HEK293 (cell line): Measurements from ENCODE around the gene RBBP8NL.

Experiments
- CTCF ChIA-PET: fragments of 350-600 bp; formaldehyde crosslinking; extraction: SDS; loops from one replicate; lab custom pipeline; 2021; ENCODE audit warnings: antibody characterized with exemption; lab: Yijun Ruan, JAX
- POLR2A ChIA-PET: fragments of 300-600 bp; formaldehyde crosslinking; extraction: SDS; loops from one replicate; lab custom pipeline; 2020; ENCODE audit warnings: antibody characterized with exemption, inconsistent platforms; lab: Yijun Ruan, JAX
- H3K27ac ChIP-seq: fragments of 200-500 bp; sonication (Bioruptor generic); 2 replicates; pipeline ENCODE4 v1.5.1; 2014; ENCODE audit warnings: low read depth, low read length, control low read depth, inconsistent platforms; ENCODE audit errors: extremely low read depth
- H3K36me3 ChIP-seq, 2 experiments: fragments of 200-500 bp in 1 of 2; sonication (Bioruptor generic) in 1 of 2; 1 replicate in 1 of 2; 2 replicates in 1 of 2; pipeline ENCODE4 v1.5.1; 2014 to 2017; ENCODE audit warnings: inconsistent platforms in 2 of 2, low read length in 2 of 2; ENCODE audit not compliant: control insufficient read depth in 2 of 2, insufficient read depth in 1 of 2
- H3K4me1 ChIP-seq: fragments of 200-500 bp; sonication (Bioruptor generic); 2 replicates; pipeline ENCODE4 v1.5.1; 2014; ENCODE audit warnings: mild to moderate bottlenecking, low read length, inconsistent platforms; ENCODE audit not compliant: control insufficient read depth, insufficient read depth
- H3K4me3 ChIP-seq: 2 replicates; pipeline ENCODE4 v1.5.1; 2011; ENCODE audit warnings: low read depth, mild to moderate bottlenecking, control low read depth, low read length, moderate library complexity
- H3K9me3 ChIP-seq: fragments of 200-500 bp; sonication (Bioruptor generic); 2 replicates; pipeline ENCODE4 v1.5.1; 2014; ENCODE audit warnings: low read depth, low read length, inconsistent platforms; ENCODE audit not compliant: control insufficient read depth, insufficient read depth
- HIC1 ChIP-seq: fragments of 450-650 bp; formaldehyde crosslinking; IDR thresholded peaks from 2 replicates; pipeline ENCODE4 v1.5.1; 2016; ENCODE audit warnings: missing biosample characterization, missing genetic modification characterization
- HOXD13 ChIP-seq: sonication (generic); formaldehyde crosslinking; IDR thresholded peaks from 2 replicates; pipeline ENCODE4 v1.8.0; 2022; ENCODE audit warnings: missing genetic modification reagents, borderline replicate concordance
- KLF9 ChIP-seq: fragments of 450-650 bp; formaldehyde crosslinking; IDR thresholded peaks from 2 replicates; pipeline ENCODE4 v1.5.1; 2016; ENCODE audit warnings: missing biosample characterization, missing genetic modification characterization, low read depth
- WT1 ChIP-seq: fragments of 450-650 bp; formaldehyde crosslinking; IDR thresholded peaks from 2 replicates; pipeline ENCODE4 v1.5.1; 2016; ENCODE audit warnings: missing biosample characterization, missing genetic modification characterization
- ZBTB11 ChIP-seq: fragments of 450-650 bp; formaldehyde crosslinking; conservative IDR thresholded peaks from 2 replicates; pipeline ENCODE4 v1.5.1; 2016; ENCODE audit warnings: low read depth, missing biosample characterization, missing genetic modification characterization
- ZBTB48 ChIP-seq: fragments of 450-650 bp; formaldehyde crosslinking; IDR thresholded peaks from 2 replicates; pipeline ENCODE4 v1.5.1; 2016; ENCODE audit warnings: missing biosample characterization, missing genetic modification characterization
- ZBTB7A ChIP-seq: fragments of 450-650 bp; formaldehyde crosslinking; IDR thresholded peaks from 2 replicates; pipeline ENCODE4 v1.5.1; 2016; ENCODE audit warnings: low read depth, missing biosample characterization, missing genetic modification characterization
- ZNF146 ChIP-seq: fragments of 450-650 bp; formaldehyde crosslinking; IDR thresholded peaks from 2 replicates; pipeline ENCODE4 v1.5.1; 2016; ENCODE audit warnings: missing biosample characterization, missing genetic modification characterization
- ZNF214 ChIP-seq: fragments of 450-650 bp; formaldehyde crosslinking; IDR thresholded peaks from 2 replicates; pipeline ENCODE4 v1.5.1; 2017; ENCODE audit warnings: missing biosample characterization, mild to moderate bottlenecking, missing genetic modification characterization, borderline replicate concordance
- ZNF274 ChIP-seq, 2 experiments: fragments of 200-500 bp in 1 of 2; fragments of 450-650 bp in 1 of 2; sonication (Bioruptor generic) in 1 of 2; formaldehyde crosslinking in 1 of 2; IDR thresholded peaks; 2 replicates each; pipeline versions ENCODE4 v1.5.1 to v1.6.1; 2014 to 2016; ENCODE audit warnings: borderline replicate concordance in 1 of 2, inconsistent platforms in 1 of 2, low read length in 1 of 2, missing biosample characterization in 1 of 2, missing genetic modification characterization in 1 of 2
- ZNF292 ChIP-seq: fragments of 450-650 bp; formaldehyde crosslinking; IDR thresholded peaks from 2 replicates; pipeline ENCODE4 v1.5.1; 2016; ENCODE audit warnings: low read depth, missing biosample characterization, missing genetic modification characterization, borderline replicate concordance
- ZNF302 ChIP-seq: fragments of 450-650 bp; formaldehyde crosslinking; IDR thresholded peaks from 2 replicates; pipeline ENCODE4 v1.5.1; 2016; ENCODE audit warnings: missing biosample characterization, missing genetic modification characterization, low read depth
- ZNF362 ChIP-seq: fragments of 450-650 bp; formaldehyde crosslinking; IDR thresholded peaks from 2 replicates; pipeline ENCODE4 v1.5.1; 2016; ENCODE audit warnings: missing biosample characterization, missing genetic modification characterization
- ZNF404 ChIP-seq: fragments of 450-650 bp; formaldehyde crosslinking; IDR thresholded peaks from 2 replicates; pipeline ENCODE4 v1.5.1; 2017; ENCODE audit warnings: missing biosample characterization, missing genetic modification characterization
- ZNF558 ChIP-seq: fragments of 450-650 bp; formaldehyde crosslinking; IDR thresholded peaks from 2 replicates; pipeline ENCODE4 v1.5.1; 2016; ENCODE audit warnings: missing biosample characterization, missing genetic modification characterization
- ZNF600 ChIP-seq: fragments of 450-650 bp; formaldehyde crosslinking; IDR thresholded peaks from 2 replicates; pipeline ENCODE4 v1.5.1; 2016; ENCODE audit warnings: missing biosample characterization, missing genetic modification characterization
- ZNF639 ChIP-seq: fragments of 450-650 bp; formaldehyde crosslinking; IDR thresholded peaks from 2 replicates; pipeline ENCODE4 v1.5.1; 2016; ENCODE audit warnings: missing biosample characterization, missing genetic modification characterization
- ZNF660 ChIP-seq: fragments of 450-650 bp; IDR thresholded peaks from 2 replicates; pipeline ENCODE4 v1.5.1; 2018; ENCODE audit warnings: missing biosample characterization, mild to moderate bottlenecking, missing genetic modification characterization
- ZNF776 ChIP-seq: fragments of 450-650 bp; formaldehyde crosslinking; IDR thresholded peaks from 2 replicates; pipeline ENCODE4 v1.5.0; 2017; ENCODE audit warnings: missing biosample characterization, missing genetic modification characterization, borderline replicate concordance
- ZXDB ChIP-seq: fragments of 450-650 bp; formaldehyde crosslinking; IDR thresholded peaks from 2 replicates; pipeline ENCODE4 v1.5.1; 2016; ENCODE audit warnings: missing biosample characterization, missing genetic modification characterization
- TF ChIP-seq, protein P1 (sequence below): fragments of 450-650 bp; IDR thresholded peaks from 2 replicates; pipeline ENCODE4 v1.5.1; 2018; ENCODE audit warnings: missing biosample characterization, mild to moderate bottlenecking, missing genetic modification characterization
- TF ChIP-seq, protein P2 (sequence below): fragments of 450-650 bp; formaldehyde crosslinking; IDR thresholded peaks from 2 replicates; pipeline ENCODE4 v1.5.1; 2017; ENCODE audit warnings: missing biosample characterization, mild to moderate bottlenecking, missing genetic modification characterization, moderate library complexity
- TF ChIP-seq, protein P3 (sequence below): fragments of 450-650 bp; formaldehyde crosslinking; IDR thresholded peaks from 2 replicates; pipeline ENCODE4 v1.5.1; 2017; ENCODE audit warnings: missing biosample characterization, missing genetic modification characterization

The RBBP8NL gene

GRCh38 chr20:62387219-62387913 is 40.0 kb downstream of the RBBP8NL start:
- Histone ChIP-seq H3K4me3 (peak overlapping the region; percentile 93), H3K27ac (peak overlapping the region; percentile 72), H3K9me3 (no peaks in the 10 kb centered on the region), H3K4me1 (peaks cover 5% of the 10 kb centered on the region; the same call in 1 of the 2 replicates), H3K36me3 (peaks cover 9 to 54% of the 10 kb centered on the region in 2 experiments)
- ChIA-PET CTCF (interaction anchor here (0.6 to 1.1 kb wide), 5 partner anchors 20 to 119 kb away, joined by 3 to 5 read pairs (median 3); partner anchors contain the start of gene LAMA5), POLR2A (interaction anchor here (0.6 to 2.1 kb wide), 18 partner anchors 8 to 1733 kb away, joined by 3 to 14 read pairs (median 6); partner anchors contain the start of genes ADRM1, COL9A3 and LSM14B)
- TF ChIP-seq ZBTB48 (tag by site-specific recombination) (peak; percentile 40; the same call in 1 of the 2 replicates), ZNF292 (tag by site-specific recombination) (no peak), ZNF404 (no peak), ZBTB7A (tag by site-specific recombination) (peak; percentile 62; the same call in 1 of the 2 replicates), KLF9 (tag by site-specific recombination) (no peak), ZBTB11 (tag by site-specific recombination) (no peak), ZXDB (tag by site-specific recombination) (no peak), ZNF600 (tag by site-specific recombination) (peak; percentile 23; the same call in 1 of the 2 replicates), ZNF776 (tag by site-specific recombination) (no peak), HIC1 (tag by site-specific recombination) (no peak), WT1 (tag by site-specific recombination) (no peak), ZNF146 (tag by site-specific recombination) (peak; percentile 24; the same call in 1 of the 2 replicates), HOXD13 (CRISPR knock-in tag) (no peak), ZNF274 (IDR thresholded peaks at IDR 0.05; ENCODE audit: low read length) (no peak), ZNF274 (tag by site-specific recombination; IDR thresholded peaks at IDR 0.05; ENCODE audit: borderline replicate concordance) (no peak), ZNF639 (no peak), ZNF214 (no peak), ZNF558 (tag by site-specific recombination) (no peak), ZNF362 (tag by site-specific recombination) (no peak), ZNF660 (no peak), ZNF302 (tag by site-specific recombination) (no peak)
- TF ChIP-seq, protein P1, sequence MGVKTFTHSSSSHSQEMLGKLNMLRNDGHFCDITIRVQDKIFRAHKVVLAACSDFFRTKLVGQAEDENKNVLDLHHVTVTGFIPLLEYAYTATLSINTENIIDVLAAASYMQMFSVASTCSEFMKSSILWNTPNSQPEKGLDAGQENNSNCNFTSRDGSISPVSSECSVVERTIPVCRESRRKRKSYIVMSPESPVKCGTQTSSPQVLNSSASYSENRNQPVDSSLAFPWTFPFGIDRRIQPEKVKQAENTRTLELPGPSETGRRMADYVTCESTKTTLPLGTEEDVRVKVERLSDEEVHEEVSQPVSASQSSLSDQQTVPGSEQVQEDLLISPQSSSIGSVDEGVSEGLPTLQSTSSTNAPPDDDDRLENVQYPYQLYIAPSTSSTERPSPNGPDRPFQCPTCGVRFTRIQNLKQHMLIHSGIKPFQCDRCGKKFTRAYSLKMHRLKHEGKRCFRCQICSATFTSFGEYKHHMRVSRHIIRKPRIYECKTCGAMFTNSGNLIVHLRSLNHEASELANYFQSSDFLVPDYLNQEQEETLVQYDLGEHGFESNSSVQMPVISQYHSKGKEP (tag by site-specific recombination): no peak
- TF ChIP-seq, protein P2, sequence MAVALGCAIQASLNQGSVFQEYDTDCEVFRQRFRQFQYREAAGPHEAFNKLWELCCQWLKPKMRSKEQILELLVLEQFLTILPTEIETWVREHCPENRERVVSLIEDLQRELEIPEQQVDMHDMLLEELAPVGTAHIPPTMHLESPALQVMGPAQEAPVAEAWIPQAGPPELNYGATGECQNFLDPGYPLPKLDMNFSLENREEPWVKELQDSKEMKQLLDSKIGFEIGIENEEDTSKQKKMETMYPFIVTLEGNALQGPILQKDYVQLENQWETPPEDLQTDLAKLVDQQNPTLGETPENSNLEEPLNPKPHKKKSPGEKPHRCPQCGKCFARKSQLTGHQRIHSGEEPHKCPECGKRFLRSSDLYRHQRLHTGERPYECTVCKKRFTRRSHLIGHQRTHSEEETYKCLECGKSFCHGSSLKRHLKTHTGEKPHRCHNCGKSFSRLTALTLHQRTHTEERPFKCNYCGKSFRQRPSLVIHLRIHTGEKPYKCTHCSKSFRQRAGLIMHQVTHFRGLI: no peak; the same call in 1 of the 2 replicates
- TF ChIP-seq, protein P3, sequence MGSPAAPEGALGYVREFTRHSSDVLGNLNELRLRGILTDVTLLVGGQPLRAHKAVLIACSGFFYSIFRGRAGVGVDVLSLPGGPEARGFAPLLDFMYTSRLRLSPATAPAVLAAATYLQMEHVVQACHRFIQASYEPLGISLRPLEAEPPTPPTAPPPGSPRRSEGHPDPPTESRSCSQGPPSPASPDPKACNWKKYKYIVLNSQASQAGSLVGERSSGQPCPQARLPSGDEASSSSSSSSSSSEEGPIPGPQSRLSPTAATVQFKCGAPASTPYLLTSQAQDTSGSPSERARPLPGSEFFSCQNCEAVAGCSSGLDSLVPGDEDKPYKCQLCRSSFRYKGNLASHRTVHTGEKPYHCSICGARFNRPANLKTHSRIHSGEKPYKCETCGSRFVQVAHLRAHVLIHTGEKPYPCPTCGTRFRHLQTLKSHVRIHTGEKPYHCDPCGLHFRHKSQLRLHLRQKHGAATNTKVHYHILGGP: no peak
